Osteocyte (in vitro differentiated cells): Measurements from ENCODE around the gene NUDT22. TPM values are rescaled to one million over a fixed set of nuclear protein-coding genes. Genes with fewer than 3 reads are reported as not detected.

Experiments
- DNase-seq: peaks from one replicate; pipeline ENCODE4 v3.0.0; 2021; ENCODE audit warnings: mixed read lengths; ENCODE audit not compliant: unreplicated experiment; ENCODE audit errors: extremely low spot score
- H3K27ac Mint-ChIP-seq: one replicate; pipeline ENCODE4 v1.8.0; 2021; ENCODE audit warnings: mild to moderate bottlenecking, mixed read lengths; ENCODE audit not compliant: unreplicated experiment
- H3K27me3 Mint-ChIP-seq: one replicate; pipeline ENCODE4 v1.8.0; 2021; ENCODE audit warnings: mixed read lengths; ENCODE audit not compliant: unreplicated experiment
- H3K36me3 Mint-ChIP-seq: one replicate; pipeline ENCODE4 v1.8.0; 2021; ENCODE audit warnings: mixed read lengths; ENCODE audit not compliant: unreplicated experiment
- H3K4me1 Mint-ChIP-seq: one replicate; pipeline ENCODE4 v1.8.0; 2021; ENCODE audit warnings: mixed read lengths; ENCODE audit not compliant: unreplicated experiment
- H3K4me3 Mint-ChIP-seq: one replicate; pipeline ENCODE4 v1.8.0; 2021; ENCODE audit warnings: mild to moderate bottlenecking, moderate library complexity, mixed read lengths; ENCODE audit not compliant: unreplicated experiment
- H3K9me3 Mint-ChIP-seq: one replicate; pipeline ENCODE4 v1.8.0; 2021; ENCODE audit warnings: mixed read lengths; ENCODE audit not compliant: unreplicated experiment
- CTCF ChIP-seq: fragments of 200-600 bp; sonication (generic); IDR thresholded peaks from 2 replicates; pipeline ENCODE4 v1.5.0; 2021; ENCODE audit warnings: antibody characterized with exemption, mild to moderate bottlenecking, moderate library complexity
- total RNA-seq: library from RNA; stranded (reverse); gene quantifications from 2 replicates; pipeline ENCODE4 v1.2.1, GENCODE V29; 2021

Gene NUDT22
- total RNA-seq, 1 donor from 2014 or later = 46.8 TPM

GRCh38 chr11:64249563-64250414 is 23.7 kb downstream of the NUDT22 start:
- H3K36me3 Mint-ChIP-seq = no peaks in the 10 kb centered on the region
- H3K27me3 Mint-ChIP-seq = no peaks in the 10 kb centered on the region
- no peak overlapping the region for H3K4me3 Mint-ChIP-seq
- no peak overlapping the region for H3K27ac Mint-ChIP-seq
- TF ChIP-seq CTCF = no peak
- no peaks in the 10 kb centered on the region for H3K9me3 Mint-ChIP-seq
- H3K4me1 Mint-ChIP-seq = peaks cover 30% of the 10 kb centered on the region
- no peak for DNase-seq

DNA sequence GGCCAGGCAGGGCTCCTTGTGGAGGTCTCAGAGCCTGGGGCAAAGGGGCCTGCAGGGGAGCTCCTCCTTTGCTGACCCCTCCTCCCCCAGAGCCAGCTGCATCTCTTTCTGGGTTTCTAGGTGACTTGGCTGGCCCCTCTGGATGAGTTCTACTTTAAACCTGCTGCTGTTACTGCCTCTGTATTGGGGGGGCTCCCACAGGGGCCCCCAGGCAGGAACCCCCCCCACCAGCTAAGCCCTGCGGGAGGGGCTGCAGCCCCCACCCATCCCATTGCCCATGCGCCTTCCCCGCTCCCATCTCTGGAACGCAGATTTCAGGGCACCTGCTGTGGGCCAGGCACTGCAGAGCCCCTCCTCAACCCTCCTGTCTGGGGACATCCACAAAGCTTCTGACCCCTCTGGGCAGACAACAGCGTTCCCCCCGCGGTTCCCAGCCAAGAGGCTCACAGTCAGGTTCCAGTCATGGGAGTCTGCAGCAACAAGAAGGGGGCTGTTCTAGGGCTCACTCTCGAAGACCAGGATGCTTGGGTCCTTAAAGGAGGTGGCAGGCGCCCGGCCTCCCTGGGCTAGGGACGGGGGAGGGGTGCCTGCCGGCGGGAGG is 24.4 kb downstream of the NUDT22 start:
- H3K36me3 Mint-ChIP-seq = no peaks in the 10 kb centered on the region
- no peak for DNase-seq
- H3K27me3 Mint-ChIP-seq = no peaks in the 10 kb centered on the region
- no peaks in the 10 kb centered on the region for H3K9me3 Mint-ChIP-seq
- no peak for TF ChIP-seq CTCF
- peak overlapping the region; percentile 79 for H3K4me3 Mint-ChIP-seq
- H3K27ac Mint-ChIP-seq = no peak overlapping the region
- H3K4me1 Mint-ChIP-seq = peaks cover 26% of the 10 kb centered on the region

DNA sequence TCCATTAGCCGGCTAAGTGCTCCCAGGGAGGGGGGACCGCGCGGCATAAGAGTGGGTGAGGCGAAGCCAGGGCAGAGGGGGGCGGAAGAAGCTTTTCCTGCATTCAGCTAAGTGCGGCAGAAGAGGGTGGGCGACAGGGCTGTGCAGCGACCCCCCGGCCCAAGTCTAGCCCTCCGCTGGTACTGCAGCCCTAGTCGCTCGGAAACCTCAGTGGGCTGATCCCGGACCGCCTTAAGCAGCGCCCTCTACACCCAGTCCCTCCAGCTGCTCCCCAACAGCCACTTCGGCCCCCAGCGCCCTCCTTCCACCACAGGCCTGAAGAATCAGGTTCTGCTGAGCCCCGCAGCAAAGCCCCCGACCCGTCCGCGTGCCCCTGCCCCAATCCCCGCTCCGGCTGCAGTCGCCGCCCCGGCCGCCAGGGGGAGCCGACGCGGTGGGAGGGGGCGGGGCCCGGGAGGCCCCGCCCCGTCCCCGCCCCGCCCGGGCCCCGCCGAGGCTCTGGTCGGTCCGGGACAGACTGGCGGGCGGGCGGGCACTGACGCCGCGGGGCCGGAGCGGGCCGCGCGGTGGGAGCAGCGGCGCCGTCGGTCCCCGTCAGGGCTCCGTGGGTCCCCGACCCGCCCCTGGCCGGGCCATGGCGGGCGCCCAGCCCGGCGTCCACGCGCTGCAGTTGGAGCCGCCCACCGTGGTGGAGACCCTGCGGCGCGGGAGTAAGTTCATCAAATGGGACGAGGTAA is 25.1 kb downstream of the NUDT22 start, which contains the start of gene PLCB3:
TSS of gene PLCB3 (plus strand) at position 515 of the 737 bp plus-strand sequence. CDS start at position 635, 120 bp downstream.
- peaks cover 26% of the 10 kb centered on the region for H3K4me1 Mint-ChIP-seq
- no peaks in the 10 kb centered on the region for H3K36me3 Mint-ChIP-seq
- TF ChIP-seq CTCF = peak; percentile 82
- no peak for DNase-seq
- peak within 1 kb of the TSS; percentile 86 for H3K4me3 Mint-ChIP-seq
- H3K9me3 Mint-ChIP-seq = no peaks in the 10 kb centered on the region
- H3K27me3 Mint-ChIP-seq = no peaks in the 10 kb centered on the region
- H3K27ac Mint-ChIP-seq = peak within 1 kb of the TSS; percentile 64

- Mint-ChIP-seq H3K9me3 (no peaks in the 10 kb centered on the region), H3K27ac (peak overlapping the region; percentile 64)
These were observed 25.6 kb downstream of the NUDT22 start for GRCh38 chr11:64251753-64252002.

More at GRCh38 chr11:64251753-64252002, 25.6 kb downstream of the NUDT22 start:
- DNase-seq = no peak
- H3K4me1 Mint-ChIP-seq = peaks cover 26% of the 10 kb centered on the region
- TF ChIP-seq CTCF = no peak
- H3K4me3 Mint-ChIP-seq = peak overlapping the region; percentile 86
- no peaks in the 10 kb centered on the region for H3K36me3 Mint-ChIP-seq
- H3K27me3 Mint-ChIP-seq = no peaks in the 10 kb centered on the region
